SK-N-SH (cell line): ENCODE results near the gene ARMC7. TPM values are rescaled to one million over a fixed set of nuclear protein-coding genes. Genes with fewer than 3 reads are reported as not detected.
"Not testable (repeated sequence)": the region's sequence is repeated elsewhere in the genome, so short reads cannot be mapped to it uniquely, and the experiment has no call there.

ENCODE experiments used
- CTCF ChIA-PET: fragments of 300-600, 350-600 bp; formaldehyde crosslinking; extraction: SDS; loops from one replicate; lab custom pipeline; 2021; lab: Yijun Ruan, JAX
- POLR2A ChIA-PET: fragments of 350-600 bp; sonication (Branson Sonifier 250); formaldehyde crosslinking; extraction: SDS; loops from one replicate; lab custom pipeline; 2020; ENCODE audit warnings: antibody characterized with exemption, inconsistent platforms; lab: Yijun Ruan, JAX
- DNase-seq: peaks from one replicate; pipeline ENCODE4 v3.0.0; 2012
- H2AFZ ChIP-seq: fragments of 200-600 bp; sonication (generic); 2 replicates; pipeline ENCODE4 v1.8.1; 2016; ENCODE audit warnings: antibody characterized with exemption, mild to moderate bottlenecking, low read depth
- H3F3A ChIP-seq: fragments of 200-600 bp; sonication (generic); replicated peaks from 2 replicates; pipeline ENCODE3; 2016; ENCODE audit warnings: antibody characterized with exemption, mild to moderate bottlenecking; ENCODE audit not compliant: insufficient read depth
- H3K27ac ChIP-seq, 2 experiments: fragments of 200-500 bp in 1 of 2; fragments of 200-600 bp in 1 of 2; sonication (Bioruptor generic) in 1 of 2; sonication (generic), shearing (Covaris generic) in 1 of 2; 2 replicates each; pipeline versions ENCODE4 v1.5.1 to v1.6.1; 2014 to 2016; ENCODE audit warnings: low read depth in 2 of 2, inconsistent platforms in 1 of 2, low read length in 1 of 2, mild to moderate bottlenecking in 1 of 2, mixed read lengths in 1 of 2
- H3K27me3 ChIP-seq: fragments of 200-600 bp; sonication (generic), shearing (Covaris generic); 2 replicates; pipeline ENCODE4 v1.6.1; 2016; ENCODE audit warnings: mixed run types; ENCODE audit not compliant: insufficient read depth
- H3K36me3 ChIP-seq, 2 experiments: fragments of 200-500 bp in 1 of 2; fragments of 200-600 bp in 1 of 2; sonication (Bioruptor generic) in 1 of 2; sonication (generic) in 1 of 2; replicated peaks in 1 of 2; 2 replicates each; pipeline versions ENCODE3 to v1.5.1; 2014 to 2016; ENCODE audit warnings: low read length in 1 of 2, mild to moderate bottlenecking in 1 of 2; ENCODE audit not compliant: insufficient read depth in 2 of 2, control insufficient read depth in 1 of 2
- H3K4me1 ChIP-seq, 2 experiments: fragments of 200-500 bp in 1 of 2; fragments of 200-600 bp in 1 of 2; sonication (Bioruptor generic) in 1 of 2; sonication (generic), shearing (Covaris generic) in 1 of 2; 2 replicates each; pipeline versions ENCODE4 v1.5.1 to v1.6.1; 2014 to 2016; ENCODE audit warnings: low read depth in 1 of 2, low read length in 1 of 2, mixed run types in 1 of 2; ENCODE audit not compliant: insufficient read depth in 2 of 2, control insufficient read depth in 1 of 2
- H3K4me2 ChIP-seq: fragments of 200-600 bp; sonication (generic), shearing (Covaris generic); 2 replicates; pipeline ENCODE4 v1.6.1; 2017; ENCODE audit warnings: mixed run types
- H3K4me3 ChIP-seq, 2 experiments: fragments of 200-500 bp in 1 of 2; fragments of 200-600 bp in 1 of 2; sonication (Bioruptor generic) in 1 of 2; sonication (generic), shearing (Covaris generic) in 1 of 2; 2 replicates each; pipeline versions ENCODE4 v1.5.1 to v1.8.1; 2014 to 2016; ENCODE audit warnings: low read depth in 2 of 2, inconsistent platforms in 1 of 2, low read length in 1 of 2, mild to moderate bottlenecking in 1 of 2, mixed read lengths in 1 of 2, moderate library complexity in 1 of 2
- H3K79me2 ChIP-seq: fragments of 200-600 bp; sonication (generic); 2 replicates; pipeline ENCODE4 v1.8.1; 2017; ENCODE audit warnings: mild to moderate bottlenecking; ENCODE audit not compliant: insufficient read depth
- H3K9ac ChIP-seq: fragments of 200-600 bp; sonication (generic); 2 replicates; pipeline ENCODE4 v1.6.1; 2017; ENCODE audit warnings: mixed run types
- H3K9me2 ChIP-seq: fragments of 200-600 bp; sonication (generic); 2 replicates; pipeline ENCODE4 v1.6.1; 2017; ENCODE audit warnings: mixed run types
- H3K9me3 ChIP-seq: fragments of 200-600 bp; sonication (generic); 2 replicates; pipeline ENCODE4 v1.6.1; 2017; ENCODE audit warnings: mixed run types, mild to moderate bottlenecking, moderate library complexity
- H4K20me1 ChIP-seq: fragments of 200-600 bp; sonication (generic); 2 replicates; pipeline ENCODE4 v1.6.1; 2017; ENCODE audit warnings: mild to moderate bottlenecking, mixed run types; ENCODE audit not compliant: insufficient read depth
- CHD2 ChIP-seq: fragments of 150-350 bp; IDR thresholded peaks from 2 replicates; pipeline ENCODE4 v1.6.1; 2018; ENCODE audit warnings: low read length; ENCODE audit not compliant: partially characterized antibody
- GATA2 ChIP-seq: sonication (generic); formaldehyde crosslinking; IDR thresholded peaks from 2 replicates; pipeline ENCODE4 v1.5.0; 2020; ENCODE audit warnings: mild to moderate bottlenecking, missing genetic modification reagents
- POLR2AphosphoS5 ChIP-seq: IDR thresholded peaks from 2 replicates; pipeline ENCODE4 v1.6.1; 2012; ENCODE audit warnings: low read depth, low read length
- RXRA ChIP-seq: IDR thresholded peaks from 2 replicates; pipeline ENCODE4 v1.4.0; 2012; ENCODE audit warnings: low read depth, mild to moderate bottlenecking, borderline replicate concordance
- SIN3A ChIP-seq: IDR thresholded peaks from 2 replicates; pipeline ENCODE4 v1.6.1; 2012; ENCODE audit warnings: low read depth, mild to moderate bottlenecking, low read length, moderate library complexity, borderline replicate concordance
- SMC3 ChIP-seq: IDR thresholded peaks from 2 replicates; pipeline ENCODE4 v1.6.1; 2012; ENCODE audit warnings: low read depth, low read length, improper control_type of control experiment
- TAF1 ChIP-seq: IDR thresholded peaks from 2 replicates; pipeline ENCODE4 v1.6.1; 2012; ENCODE audit warnings: low read depth, mild to moderate bottlenecking, low read length, moderate library complexity, borderline replicate concordance
- WGBS: methylation state at CpG from one replicate; pipeline ENCODE4 v1.1.6; 2017; ENCODE audit warnings: low lambda C conversion rate; 5-methylcytosine and 5-hydroxymethylcytosine counted together
- polyA plus RNA-seq, 3 experiments: library from polyadenylated mRNA; depleted of rRNA; stranded (reverse); fragments of >200 nt; gene quantifications; 2 replicates each; pipeline ENCODE4 v1.2.3, GENCODE V29; 2012
- TF ChIP-seq, protein P1 (sequence below): IDR thresholded peaks from 2 replicates; pipeline ENCODE4 v1.4.0; 2012; ENCODE audit warnings: low read depth, borderline replicate concordance

ARMC7 gene
- polyA plus RNA-seq, 1 of the 3 experiments (the other 2 are of a cell fraction): 10.8 TPM

DNA sequence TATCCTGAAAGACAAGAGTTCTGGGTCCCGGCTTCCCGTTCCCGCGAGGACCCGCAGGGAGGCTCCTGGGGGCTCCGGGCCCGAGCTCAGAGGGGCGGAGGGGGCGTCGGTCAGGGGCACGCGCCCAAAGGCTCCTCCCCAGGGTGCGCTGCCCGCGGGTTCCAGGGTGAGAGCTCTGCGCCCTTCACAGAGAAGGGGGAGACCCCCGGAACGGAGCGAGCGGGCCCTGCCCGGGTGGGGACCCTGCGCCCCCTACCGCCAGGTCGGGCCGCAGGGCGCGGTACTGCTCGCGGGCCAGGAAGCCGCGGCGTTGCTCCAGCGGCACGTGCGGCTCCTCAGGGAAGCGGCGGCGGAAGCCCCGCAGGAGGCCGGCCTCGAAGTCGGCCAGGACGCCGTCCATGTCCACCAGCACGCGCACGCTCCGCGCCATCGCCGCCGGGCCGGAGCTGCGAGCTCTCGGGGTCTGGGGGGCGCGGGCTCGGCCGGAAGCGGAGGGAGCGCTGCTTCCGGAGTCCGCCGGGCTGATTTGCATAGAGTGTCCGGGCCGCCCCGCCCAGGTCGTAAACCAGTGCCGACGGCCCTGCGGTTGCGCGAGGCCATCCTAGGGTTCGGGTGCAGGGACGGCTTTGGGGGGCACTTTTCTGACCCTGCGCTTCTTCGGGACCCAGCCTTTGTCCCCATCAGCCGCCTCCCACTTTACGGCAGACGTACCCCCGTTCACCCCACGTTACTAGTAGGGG is 21.7 kb downstream of the ARMC7 start, which contains the start of gene NT5C (continued):
- TF ChIP-seq SMC3 (peak; percentile 22; the same call in 1 of the 2 replicates), SIN3A (peak; percentile 75; the same call in 1 of the 2 replicates), TAF1 (peak; percentile 89), RXRA (peak; percentile 18; the same call in 1 of the 2 replicates), CHD2 (peak; percentile 46)
- TF ChIP-seq, protein P1, sequence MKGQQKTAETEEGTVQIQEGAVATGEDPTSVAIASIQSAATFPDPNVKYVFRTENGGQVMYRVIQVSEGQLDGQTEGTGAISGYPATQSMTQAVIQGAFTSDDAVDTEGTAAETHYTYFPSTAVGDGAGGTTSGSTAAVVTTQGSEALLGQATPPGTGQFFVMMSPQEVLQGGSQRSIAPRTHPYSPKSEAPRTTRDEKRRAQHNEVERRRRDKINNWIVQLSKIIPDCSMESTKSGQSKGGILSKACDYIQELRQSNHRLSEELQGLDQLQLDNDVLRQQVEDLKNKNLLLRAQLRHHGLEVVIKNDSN: no peak; the same call in 1 of the 2 replicates

- Histone ChIP-seq H3K4me1 (peaks cover 5 to 16% of the 10 kb centered on the region in 2 experiments; a peak in 2 of 4 replicates), H3K4me3 (peak overlapping the region; percentile 64 to 88), H3K36me3 (peaks cover 30 to 31% of the 10 kb centered on the region in 2 experiments), H2AFZ (peak overlapping the region; percentile 98), H3F3A (peaks cover 53% of the 10 kb centered on the region), H3K4me2 (peak overlapping the region; percentile 96), H3K27ac (peak overlapping the region; percentile 78 to 90), H3K79me2 (peaks cover 25% of the 10 kb centered on the region; the same call in 1 of the 2 replicates), H3K9ac (peak overlapping the region; percentile 90)
- CTCF ChIA-PET: interaction anchor here (0.6 to 19.6 kb wide), 34 partner anchors 8 to 267 kb away, joined by 3 to 422 read pairs (median 8); partner anchors contain the start of genes ARMC7, ATP5PD, JPT1 and KCTD2
- not testable (repeated sequence) for H3K9me3 ChIP-seq, DNase-seq, H4K20me1 ChIP-seq, H3K9me2 ChIP-seq, H3K27me3 ChIP-seq
- 89% methylated on average over 40 of the region's 40 CpGs for WGBS
- POLR2A ChIA-PET: interaction anchor here (0.6 to 2.5 kb wide), 14 partner anchors 8 to 160 kb away, joined by 3 to 22 read pairs (median 8); partner anchors contain the start of genes ARMC7, HID1, JPT1 and NUP85
Observed at GRCh38 chr17:75132018-75133000, 22.5 kb downstream of the ARMC7 start.

DNA sequence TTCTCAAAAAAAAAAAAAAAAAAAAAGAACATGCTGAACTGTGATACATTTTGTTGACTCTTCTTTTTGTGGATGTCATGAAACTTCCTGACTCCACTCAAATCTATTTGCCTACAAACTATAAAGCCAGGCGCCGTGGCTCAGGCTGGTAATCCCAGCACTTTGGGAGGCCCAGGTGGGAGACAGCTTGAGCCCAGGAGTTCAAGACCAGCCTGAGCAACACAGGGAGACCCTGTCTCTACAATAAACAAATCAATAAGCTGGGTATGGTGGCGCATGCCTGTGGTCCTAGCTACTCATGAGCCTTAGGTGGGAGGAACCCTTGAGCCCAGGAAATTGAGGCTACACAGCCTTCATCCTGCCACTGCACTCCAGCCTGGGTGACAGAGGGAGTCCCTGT is 23.2 kb downstream of the ARMC7 start:
- H3K9me2 ChIP-seq: no peaks in the 10 kb centered on the region

More for the DNA sequence above, 23.2 kb downstream of the ARMC7 start:
- Histone ChIP-seq H3K4me3 (no peak overlapping the region), H3K9me3 (no peaks in the 10 kb centered on the region), H3K36me3 (peaks cover 31 to 33% of the 10 kb centered on the region in 2 experiments), H3K9ac (no peak overlapping the region), H2AFZ (no peak overlapping the region), H3F3A (peaks cover 52% of the 10 kb centered on the region), H3K4me2 (no peak overlapping the region)
- WGBS: 97% methylated on average over 3 of the region's 3 CpGs
- POLR2A ChIA-PET: interaction anchor here (0.9 to 2.5 kb wide), 4 partner anchors 9 to 29 kb away, joined by 3 to 12 read pairs (median 6); partner anchors contain the start of genes ARMC7 and JPT1
- 0 out of 2 replicates have a peak, but pooled peaks have one; percentile 19 for TF ChIP-seq POLR2AphosphoS5
- no peak for TF ChIP-seq GATA2 (CRISPR knock-in tag)
- TF ChIP-seq, all 33 proteins: peak for 1
- peaks cover 30% of the 10 kb centered on the region; the same call in 1 of the 2 replicates for H3K79me2 ChIP-seq
- no peaks in the 10 kb centered on the region for H3K27me3 ChIP-seq
- peaks cover 5 to 16% of the 10 kb centered on the region in 2 experiments; a peak in 2 of 4 replicates for H3K4me1 ChIP-seq
- CTCF ChIA-PET: interaction anchor here (1.2 to 19.6 kb wide), 8 partner anchors 9 to 172 kb away, joined by 4 to 422 read pairs (median 18); partner anchors contain the start of gene ARMC7
- peaks cover 9% of the 10 kb centered on the region; the same call in 1 of the 2 replicates for H4K20me1 ChIP-seq
- DNase-seq: no peak
- H3K27ac ChIP-seq: no peak overlapping the region
